ENCODE measurements around the gene TJP1. TPM values are rescaled to one million over a fixed set of nuclear protein-coding genes. Genes with fewer than 3 reads are reported as not detected.

Gene TJP1
- total and polyA plus RNA-seq, 9 of the 15 experiments (the other 6 are each of a cell fraction or from before 2014, with no cell fraction given): 9.1 to 39.3 (median 28.0) TPM

GRCh38 chr15:29731865-29732264, 90.4 kb downstream of the TJP1 start:
- peaks cover 62% of the 10 kb centered on the region for H3K36me3 ChIP-seq (ENCODE audit: control insufficient read depth, insufficient read depth, low read length)
- H3K4me3 ChIP-seq: no peak overlapping the region
- H3K9me3 ChIP-seq (replicated peaks; ENCODE audit: control insufficient read depth, insufficient read depth, low read depth, low read length): no peaks in the 10 kb centered on the region
- no peak overlapping the region for H3K27ac ChIP-seq (ENCODE audit: extremely low read depth, low read depth, low read length)
- no TSS peak for BruUV-seq (replicated peaks)
- in situ Hi-C loops (cut with MboI) (no loop called here), intact Hi-C loops (cut with micrococcal nuclease) (no loop called here)
- no peak overlapping the region for H3K4me2 ChIP-seq (ENCODE audit: insufficient read depth, low read length)
- ATAC-seq (no peak), FAIRE-seq (no peak), DNase-seq (ENCODE audit: extremely low read depth in 1 of 4, low spot score in 3 of 4) (no peak)
- no peaks in the 10 kb centered on the region for H3K27me3 ChIP-seq (ENCODE audit: control insufficient read depth in 2 of 2, insufficient read depth in 2 of 2, low read length in 2 of 2)
- no peak overlapping the region for H3K9ac ChIP-seq (ENCODE audit: insufficient read depth in 1 of 2, low read depth in 2 of 2, low read length in 2 of 2)
- H3K4me1 ChIP-seq (replicated peaks in 1 of 2; ENCODE audit: control insufficient read depth in 2 of 2, insufficient read depth in 2 of 2, low read length in 2 of 2): no peaks in the 10 kb centered on the region
- H4K20me1 ChIP-seq (replicated peaks; ENCODE audit: control insufficient read depth, insufficient read depth, low read length): no peaks in the 10 kb centered on the region; the same call in 1 of the 2 replicates
- no peaks in the 10 kb centered on the region for H3K9me1 ChIP-seq (ENCODE audit: control insufficient read depth, insufficient read depth, low read length)
- no peak overlapping the region for H2AFZ ChIP-seq (ENCODE audit: low read depth, low read length)
- TF ChIP-seq ZNF717 (CRISPR knock-in tag; IDR thresholded peaks at IDR 0.05) (no peak), ATF4 (CRISPR knock-in tag; IDR thresholded peaks at IDR 0.05) (no peak), ETS1 (conservative IDR thresholded peaks at IDR 0.05; ENCODE audit: control insufficient read depth, low read depth, low read length) (no peak), CTBP1 (IDR thresholded peaks at IDR 0.05; ENCODE audit: borderline replicate concordance) (no peak), ELK3 (CRISPR knock-in tag; IDR thresholded peaks at IDR 0.05) (no peak), ASH1L (IDR thresholded peaks at IDR 0.05; ENCODE audit: borderline replicate concordance, low read depth, partially characterized antibody) (no peak), ZNF830 (CRISPR knock-in tag; IDR thresholded peaks at IDR 0.05) (no peak), MYNN (IDR thresholded peaks at IDR 0.05) (no peak), MYNN (CRISPR knock-in tag; IDR thresholded peaks at IDR 0.05) (no peak), POU5F1 (IDR thresholded peaks at IDR 0.05; ENCODE audit: borderline replicate concordance, low read depth, low read length, partially characterized antibody) (no peak), SRSF3 (IDR thresholded peaks at IDR 0.05; ENCODE audit: insufficient read depth, low read length) (no peak), SFPQ (IDR thresholded peaks at IDR 0.05; ENCODE audit: low read depth, low read length) (no peak), ZNF79 (CRISPR knock-in tag; IDR thresholded peaks at IDR 0.05; ENCODE audit: low read depth) (no peak), MEIS2 (IDR thresholded peaks at IDR 0.05; ENCODE audit: partially characterized antibody) (no peak), BRD4 (IDR thresholded peaks at IDR 0.05) (no peak), EP400 (IDR thresholded peaks at IDR 0.05) (no peak), ZBTB34 (CRISPR knock-in tag; IDR thresholded peaks at IDR 0.05) (no peak)
- ChIA-PET CTCF (ENCODE audit: low intra/inter-chr PET ratio) (no interaction called here), POLR2A (no interaction called here)
- H3K79me2 ChIP-seq (ENCODE audit: control insufficient read depth, insufficient read depth, low read length): no peaks in the 10 kb centered on the region
- WGBS (ENCODE audit: insufficient coverage, low coverage, missing lambda C conversion rate): 86% methylated on average over 3 of the region's 3 CpGs
